GM18870 (cell line): Measurements from ENCODE around the gene RBMS2.
A peak's percentile ranks its signal among the peaks of the same experiment; 100 is the strongest.
"Not testable (repeated sequence)": the region's sequence is repeated elsewhere in the genome, so short reads cannot be mapped to it uniquely, and the experiment has no call there.

ENCODE experiments used
- ATAC-seq: cut with Tn5 transposase; IDR thresholded peaks from one replicate; pipeline ENCODE4 v1.9.1; 2021; ENCODE audit warnings: moderate library complexity; ENCODE audit not compliant: unreplicated experiment

Gene RBMS2

DNA sequence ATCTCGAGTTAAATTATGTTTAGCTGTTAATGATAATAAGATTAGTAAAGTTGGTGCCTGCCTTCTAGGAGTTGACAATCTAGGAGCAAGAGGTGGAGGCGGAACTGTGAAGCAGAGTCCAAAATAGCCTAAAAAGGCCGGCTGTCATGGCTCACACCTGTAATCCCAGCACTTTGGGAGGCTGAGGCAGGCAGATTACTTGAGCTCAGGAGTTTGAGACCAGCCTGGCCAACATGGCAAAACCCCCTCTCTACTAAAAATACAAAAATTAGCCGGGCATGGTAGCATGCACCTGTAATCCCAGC, 7.7 kb upstream of the RBMS2 start:
- not testable (repeated sequence) for ATAC-seq

DNA sequence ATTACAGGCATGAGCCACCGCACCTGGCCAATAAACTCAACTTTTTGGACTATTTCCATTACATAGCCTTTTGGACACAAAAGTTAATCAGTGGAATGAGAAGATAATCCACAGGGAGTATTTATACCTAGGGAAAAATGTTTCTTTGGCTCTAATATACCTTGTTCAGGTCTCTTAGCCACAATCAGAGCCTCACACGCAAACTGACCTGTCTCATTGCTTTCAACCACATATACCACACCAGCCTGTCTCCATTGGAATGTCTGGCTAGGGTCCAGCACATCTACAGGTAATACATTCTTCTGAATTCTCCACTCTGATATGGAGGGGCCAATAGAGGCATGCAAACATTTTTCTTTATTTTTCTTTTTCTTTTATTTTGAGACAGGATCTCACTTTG, 3.8 kb upstream of the RBMS2 start:
- ATAC-seq: no peak

DNA sequence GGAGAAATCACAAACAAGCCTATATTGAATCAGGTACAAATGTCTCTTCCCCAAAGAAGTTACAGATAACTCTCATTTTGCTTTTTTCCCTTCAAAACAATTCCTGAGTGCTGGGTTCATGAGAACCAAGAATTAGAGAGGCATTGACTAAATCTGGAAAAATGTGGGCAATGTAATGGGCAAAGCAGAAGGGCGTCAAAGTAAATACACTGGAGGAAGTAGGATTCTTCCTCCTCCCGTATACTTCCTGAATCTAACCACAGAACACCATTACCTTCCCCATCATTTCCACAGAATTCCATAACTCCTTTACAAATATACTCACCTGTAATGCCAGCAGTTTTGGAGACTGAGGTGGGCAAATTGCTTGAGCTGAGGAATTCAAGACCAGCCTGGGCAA, 3.0 kb upstream of the RBMS2 start:
- no peak for ATAC-seq

DNA sequence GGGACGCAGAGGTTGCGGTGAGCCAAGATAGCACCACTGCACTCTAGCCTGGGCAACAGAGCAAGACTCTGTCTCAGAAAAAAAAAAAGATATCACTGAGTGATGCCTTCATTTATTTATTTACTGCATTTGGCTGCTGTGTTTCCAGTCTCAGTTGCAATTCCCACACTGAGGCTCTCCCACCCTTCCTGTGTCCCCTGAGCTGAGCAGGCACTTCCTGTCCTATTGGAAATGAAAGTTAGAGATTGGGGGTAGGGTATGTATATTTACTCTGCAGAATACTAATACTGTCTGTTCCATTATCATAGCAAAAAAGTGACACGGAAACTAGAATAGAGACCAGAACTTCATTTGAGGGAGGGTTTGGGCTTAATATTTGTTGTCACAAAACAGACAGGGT, 1.6 kb upstream of the RBMS2 start:
- no peak for ATAC-seq

DNA sequence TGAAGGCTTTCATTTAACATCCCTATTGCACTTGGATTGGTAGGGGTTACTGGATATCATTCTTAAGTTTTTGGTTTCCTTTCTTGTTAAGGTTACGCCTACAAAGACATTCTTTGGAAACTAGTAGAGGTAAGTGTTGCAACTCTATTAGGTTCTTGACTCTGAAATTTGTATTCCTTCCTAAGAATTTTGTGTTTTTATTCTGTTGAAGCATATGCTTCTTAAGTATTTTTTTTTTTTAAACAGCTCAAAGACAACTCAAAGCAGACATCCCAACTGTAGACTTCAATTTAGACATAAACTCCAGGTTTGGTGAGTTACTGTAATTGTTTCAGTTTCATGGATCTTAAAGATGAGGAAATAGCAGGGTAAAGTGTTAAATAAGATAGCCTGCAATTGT, 1.1 kb upstream of the RBMS2 start:
- ATAC-seq: no peak

DNA sequence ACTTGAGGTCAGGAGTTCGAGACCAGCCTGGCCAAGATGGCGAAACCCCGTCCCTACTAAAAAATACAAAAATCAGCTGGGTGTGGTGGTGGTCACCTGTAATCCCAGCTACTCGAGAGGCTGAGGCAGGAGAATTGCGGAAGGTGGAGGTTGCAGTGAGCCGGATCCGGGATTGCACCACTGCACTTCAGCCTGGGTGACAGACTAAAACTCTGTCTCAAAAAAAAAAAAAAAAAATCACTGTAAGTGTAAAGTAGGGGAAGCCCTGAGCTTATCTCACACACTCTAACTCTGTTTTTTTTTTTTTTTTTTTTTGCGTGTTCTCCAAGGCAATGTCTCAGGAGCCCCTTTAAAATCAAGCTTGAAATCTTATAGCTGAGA, 421 bp upstream of the RBMS2 start:
- ATAC-seq: no peak

DNA sequence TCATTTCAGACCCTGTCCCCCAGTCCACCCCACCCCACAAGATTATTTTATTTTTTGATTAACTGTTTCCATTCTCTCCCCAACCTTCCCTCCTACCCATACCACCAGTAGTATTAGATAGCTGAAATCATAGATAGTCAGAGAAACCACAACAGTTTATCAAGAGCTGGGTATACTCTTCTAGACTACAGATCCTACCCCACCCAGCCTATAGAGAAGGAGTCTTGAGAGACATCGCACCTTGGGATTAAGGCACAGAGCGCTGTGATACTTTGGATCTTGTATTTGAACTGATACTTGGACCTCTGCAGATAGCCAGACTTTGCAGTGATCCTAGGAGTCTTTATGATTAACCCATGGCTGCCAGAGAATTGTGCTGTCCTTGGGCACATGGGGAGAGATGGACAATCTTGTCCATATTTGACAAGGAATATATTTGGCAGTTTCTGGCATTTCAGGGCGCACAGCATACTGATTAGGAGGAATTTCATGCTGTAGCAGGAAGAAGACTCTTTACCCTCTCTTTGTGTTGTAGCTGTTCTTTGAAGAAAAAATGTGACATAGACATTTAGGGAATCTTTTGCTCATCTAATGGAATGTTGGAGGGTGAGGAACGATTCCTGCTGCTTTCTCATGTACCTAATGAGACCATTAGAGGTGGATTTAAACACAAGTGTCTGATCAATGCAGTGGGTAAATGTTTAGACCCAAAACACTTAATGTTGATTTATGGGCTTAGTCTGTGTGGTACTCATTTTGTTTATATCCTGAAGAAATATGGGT, 982 bp downstream of the RBMS2 start:
- ATAC-seq: no peak

DNA sequence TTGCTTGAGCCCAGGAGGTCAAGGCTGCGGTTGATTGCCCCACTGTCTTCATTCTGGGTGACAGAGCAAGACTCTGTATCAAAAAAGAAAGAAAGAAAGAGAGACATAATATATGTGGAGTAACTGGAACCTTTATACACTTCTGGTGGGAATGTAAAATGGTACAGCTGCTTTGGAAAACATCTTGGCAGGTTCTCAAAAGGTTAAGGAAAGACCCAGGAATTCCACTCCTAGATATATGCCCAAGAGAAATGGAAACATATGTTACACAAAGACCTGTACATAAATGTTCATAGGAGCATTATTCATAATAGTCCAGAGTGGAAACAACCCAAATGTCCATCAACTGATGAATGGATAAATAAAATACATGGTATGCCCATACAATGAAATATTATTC, 7.2 kb downstream of the RBMS2 start:
- ATAC-seq: no peak

DNA sequence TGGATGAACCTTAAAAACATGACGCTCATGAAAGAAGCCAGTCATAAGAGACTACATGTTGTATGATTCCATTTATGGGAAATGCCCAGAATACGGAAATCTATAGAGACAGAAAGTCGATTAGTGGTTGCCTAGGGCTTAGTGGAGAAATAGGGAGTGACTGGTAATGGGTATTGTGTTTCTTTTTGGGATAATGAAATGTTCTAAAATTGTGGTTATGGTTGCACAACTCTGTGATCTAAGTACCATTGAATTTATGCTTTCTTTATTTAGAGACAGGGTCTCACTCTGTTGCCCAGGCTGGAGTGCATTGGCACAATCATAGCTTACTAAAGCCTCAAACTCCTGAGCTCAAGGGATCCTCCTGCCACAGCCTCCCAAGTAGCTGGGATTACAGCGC, 8.0 kb downstream of the RBMS2 start:
- ATAC-seq: no peak

DNA sequence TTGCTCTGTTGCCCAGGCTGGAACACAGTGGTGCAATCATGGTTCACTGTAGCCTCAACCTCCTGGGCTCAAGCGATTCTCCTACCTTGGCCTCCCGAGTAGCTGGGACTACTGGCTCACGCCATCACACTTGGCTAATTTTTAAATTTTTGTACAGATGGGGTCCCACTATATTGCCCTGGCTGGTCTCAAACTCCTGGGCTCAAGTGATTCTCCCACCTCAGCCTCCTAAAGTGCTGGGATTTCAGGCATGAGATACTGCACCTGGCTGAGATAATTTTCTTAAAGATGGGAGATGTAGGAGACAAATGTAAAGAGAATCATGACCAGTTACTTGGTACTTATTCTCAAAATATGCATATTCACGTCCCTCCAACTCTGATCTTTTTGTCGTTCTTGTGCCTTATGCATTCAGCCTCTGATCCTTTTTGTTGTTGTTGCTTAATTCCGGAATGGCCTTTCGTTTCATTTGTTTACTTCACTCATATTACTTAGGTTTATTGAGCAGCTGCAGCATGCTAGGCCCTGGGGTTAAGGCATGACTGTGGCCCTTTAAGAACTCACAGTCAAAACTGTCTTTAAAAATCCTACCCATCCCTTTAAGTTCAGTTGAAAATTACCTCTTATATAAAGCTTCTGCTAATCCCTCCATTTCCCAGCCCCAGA, 8.9 kb downstream of the RBMS2 start:
- ATAC-seq: no peak

DNA sequence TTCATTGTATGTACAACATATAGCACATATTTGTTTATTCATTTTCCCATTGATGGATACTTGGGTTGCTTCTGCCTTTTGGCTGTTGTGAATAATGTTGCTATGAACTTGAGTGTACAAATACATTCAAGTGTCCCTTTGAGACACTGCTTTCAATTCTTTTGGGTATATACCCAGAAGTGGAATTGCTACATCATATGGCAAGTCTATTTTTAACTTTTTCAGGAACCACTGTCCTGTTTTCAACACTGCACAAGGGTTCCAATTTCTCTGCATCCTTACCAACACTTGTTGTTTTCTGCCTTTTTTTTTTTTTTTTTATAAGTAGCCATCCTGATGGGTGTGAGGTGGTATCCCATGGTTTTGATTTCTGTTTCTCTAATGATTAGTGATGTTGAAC, 15.9 kb downstream of the RBMS2 start:
- no peak for ATAC-seq

DNA sequence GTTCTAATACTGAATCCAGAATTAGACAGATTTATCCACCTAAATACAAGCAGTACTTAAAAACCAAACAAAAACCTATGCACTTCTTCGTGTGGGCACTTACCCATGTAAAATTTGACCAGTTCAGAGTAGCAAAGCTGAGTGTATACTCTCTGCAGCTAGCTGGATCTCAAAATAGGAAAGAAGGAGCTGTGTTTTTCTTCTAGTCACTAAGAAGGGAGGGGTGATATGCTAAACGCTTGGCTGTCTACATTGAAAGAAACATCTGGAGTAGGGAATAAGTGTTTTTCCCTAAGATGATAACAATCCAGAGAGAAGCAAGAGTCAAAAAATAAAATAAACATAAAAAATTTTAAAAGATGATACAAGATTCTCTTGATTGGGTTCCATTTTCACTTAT, 20.0 kb downstream of the RBMS2 start:
- ATAC-seq: no peak

DNA sequence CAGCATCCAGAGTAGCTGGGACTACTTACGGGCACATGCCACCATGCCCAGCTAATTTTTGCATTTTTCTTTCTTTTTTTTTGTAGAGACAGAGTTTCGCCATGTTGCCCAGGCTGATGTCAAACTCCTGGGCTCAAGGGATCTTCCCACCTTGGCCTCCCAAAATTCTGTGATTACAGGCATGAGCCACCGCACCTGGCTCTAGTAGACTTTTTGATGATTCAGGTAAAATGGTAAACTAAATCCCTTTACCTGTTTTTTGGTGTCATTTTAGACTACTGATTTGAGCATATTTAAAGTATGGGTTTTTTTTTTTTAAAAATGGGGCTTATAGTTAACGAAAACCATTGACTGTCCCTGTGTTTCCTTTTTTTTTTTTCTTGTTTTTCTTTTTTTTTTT, 20.5 kb downstream of the RBMS2 start:
- ATAC-seq: no peak

DNA sequence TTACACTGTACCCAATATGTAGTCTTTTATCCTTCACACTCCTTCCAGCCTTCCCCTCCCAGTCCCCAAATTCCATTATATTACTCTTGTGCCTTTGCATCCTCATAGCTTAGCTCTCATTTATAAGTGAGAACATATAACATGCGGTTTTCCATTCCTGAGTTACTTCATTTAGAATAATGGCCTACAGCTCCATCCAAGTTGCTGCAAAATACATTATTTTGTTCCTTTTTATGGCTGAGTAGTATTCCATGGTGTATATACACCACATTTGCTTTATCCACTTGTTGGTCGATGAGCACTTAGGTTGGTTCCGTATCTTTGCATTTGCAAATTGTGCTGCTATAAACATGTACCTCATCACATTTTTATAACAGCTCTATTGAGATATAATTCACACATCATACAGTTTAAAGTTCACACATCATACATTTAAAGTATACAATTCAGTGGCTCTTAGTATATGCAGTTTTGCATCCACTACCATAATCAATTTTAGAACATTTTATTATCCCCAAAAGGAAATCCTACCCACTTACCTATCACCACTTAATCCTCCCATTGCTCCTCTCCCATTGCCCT, 23.5 kb downstream of the RBMS2 start:
- ATAC-seq: no peak

DNA sequence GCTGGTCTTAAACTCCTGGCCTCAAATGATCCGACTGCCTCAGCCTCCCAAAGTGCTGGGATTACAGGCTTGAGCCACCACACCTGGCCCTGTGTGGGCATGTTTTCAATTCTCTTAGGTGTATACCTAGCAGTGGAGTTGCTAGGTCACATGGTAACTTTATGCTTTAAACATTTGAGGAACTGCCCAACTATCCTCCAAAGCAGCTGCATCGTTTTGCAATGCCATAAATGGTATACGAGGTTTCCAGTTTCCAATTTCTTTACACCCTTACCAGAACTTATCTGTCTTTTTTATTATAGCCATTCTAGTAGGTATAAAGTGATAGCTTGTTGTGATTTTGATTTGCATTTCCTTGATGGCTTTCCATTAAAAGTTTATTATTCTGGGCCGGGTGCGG, 25.1 kb downstream of the RBMS2 start:
- ATAC-seq: no peak

DNA sequence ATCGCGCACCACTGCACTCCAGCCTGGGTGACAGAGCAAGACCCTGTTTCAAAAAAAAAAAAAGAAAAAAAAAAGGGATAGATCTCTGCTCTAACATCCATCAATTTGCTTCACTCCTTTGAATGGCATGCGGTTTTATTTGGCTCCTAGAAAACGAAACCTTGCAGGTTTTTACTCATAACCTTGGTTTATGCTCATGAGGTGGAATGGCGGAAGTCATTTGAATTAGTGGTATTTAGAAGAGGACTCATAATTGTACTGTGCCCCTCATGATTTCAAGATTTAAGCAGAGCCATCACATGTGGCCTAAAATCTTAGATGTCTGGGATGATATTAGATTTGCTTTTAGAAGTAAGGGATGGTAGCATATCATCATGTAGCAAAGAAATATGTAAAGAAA, 29.4 kb downstream of the RBMS2 start:
- ATAC-seq: no peak

DNA sequence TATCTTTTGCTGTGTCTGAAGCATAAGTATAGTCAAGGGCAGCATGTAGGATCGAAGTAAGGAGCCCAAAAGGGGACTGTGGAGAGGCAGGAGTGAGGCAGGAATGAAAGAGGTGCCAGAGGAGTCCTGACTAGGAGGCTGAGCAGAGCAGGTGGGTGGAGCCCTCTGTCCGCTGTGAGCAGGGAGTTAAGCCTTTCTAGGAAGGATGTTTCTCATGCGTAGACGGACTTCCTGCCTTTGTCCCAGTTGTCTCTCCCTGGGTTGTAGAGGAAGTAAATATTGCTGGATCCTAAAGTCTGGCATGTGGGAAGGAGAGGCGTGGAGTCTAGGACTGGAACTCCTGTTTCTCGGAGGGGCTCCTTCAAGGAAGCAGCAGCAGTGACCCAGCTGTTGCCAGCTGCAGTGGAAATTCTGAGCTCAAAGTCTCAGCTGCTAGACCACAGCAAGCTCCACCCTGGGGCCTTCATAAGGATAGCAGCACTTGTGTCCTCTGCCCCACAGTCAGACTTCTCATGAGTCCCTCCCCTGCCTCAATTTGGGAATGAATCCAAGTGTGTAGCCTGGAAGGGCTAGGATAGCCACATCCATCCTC, 44.0 kb downstream of the RBMS2 start:
- peak; percentile 48 for ATAC-seq

DNA sequence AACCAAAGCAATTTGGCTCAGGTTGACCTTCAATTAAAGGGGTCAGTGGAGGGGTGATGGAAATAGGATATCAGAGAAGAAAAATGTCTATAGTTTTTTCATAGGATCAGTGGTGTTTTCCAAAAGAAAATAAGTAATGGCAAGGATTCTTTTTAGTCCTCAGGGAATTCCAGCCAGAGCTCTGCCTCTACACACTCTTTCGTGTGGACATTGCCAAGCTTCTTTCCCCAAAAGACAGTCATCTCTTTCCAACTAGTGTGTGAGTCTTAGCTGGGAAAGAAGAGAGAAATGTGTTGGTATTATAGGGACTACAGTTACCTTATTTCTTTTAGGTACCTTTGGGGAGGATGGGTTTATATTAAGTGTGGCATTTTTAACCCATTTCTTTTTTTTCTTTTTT, 46.5 kb downstream of the RBMS2 start:
- ATAC-seq: no peak

DNA sequence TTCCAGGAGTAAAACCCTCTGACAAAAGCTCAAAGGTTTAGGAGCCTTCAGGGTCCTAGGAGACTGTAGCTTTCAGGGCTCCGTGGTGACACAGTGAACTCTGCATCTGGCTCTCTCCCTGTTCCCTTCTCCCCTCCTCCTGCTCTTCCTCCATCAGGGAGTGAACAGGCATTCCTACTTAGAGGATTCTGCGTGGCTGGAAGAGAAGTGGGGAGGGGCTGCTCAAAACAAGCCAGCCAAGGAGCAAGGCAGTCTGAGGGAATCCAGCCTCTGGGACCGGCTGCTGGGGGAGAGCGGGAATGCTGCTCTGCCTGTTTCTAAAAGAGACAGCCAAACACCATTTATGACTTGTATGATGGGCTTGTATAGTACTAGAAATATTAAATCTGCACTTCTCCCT, 49.5 kb downstream of the RBMS2 start:
- no peak for ATAC-seq

DNA sequence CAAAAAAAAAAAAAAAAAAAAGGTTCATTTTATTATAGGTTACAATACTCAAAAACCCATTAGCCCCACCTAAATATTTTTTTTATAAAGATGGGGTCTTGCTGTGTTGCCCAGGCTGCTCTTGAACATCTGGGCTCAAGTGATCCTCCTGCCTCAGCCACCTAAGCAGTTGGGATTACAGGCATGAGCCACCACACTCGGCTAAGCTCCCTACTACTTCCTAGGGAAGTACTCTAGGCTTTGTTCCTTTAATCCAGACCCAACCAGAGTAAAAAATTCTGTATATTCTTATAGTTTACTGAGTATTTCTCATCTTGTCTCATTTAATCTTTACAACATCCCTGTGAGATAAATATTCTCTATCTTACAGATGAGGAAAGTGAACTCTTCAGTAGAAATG, 50.7 kb downstream of the RBMS2 start:
- ATAC-seq: no peak

DNA sequence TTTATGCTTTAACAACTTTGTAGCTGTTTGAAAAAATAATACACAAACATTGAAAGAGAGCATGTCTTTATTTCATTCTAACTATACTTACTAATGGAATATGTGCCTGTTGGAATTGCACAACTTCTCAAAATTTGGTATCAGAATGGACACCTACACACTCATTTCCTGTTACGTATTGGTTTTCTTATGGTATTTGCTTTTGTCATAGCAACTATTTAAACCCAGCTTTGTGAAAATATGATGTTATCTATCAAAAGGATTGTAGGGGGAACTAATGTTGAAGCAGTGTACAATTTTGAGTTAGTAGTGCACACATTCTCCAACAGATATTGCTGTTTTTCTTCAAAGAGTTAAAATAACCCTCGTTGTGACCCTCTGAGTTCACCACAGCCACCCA, 52.6 kb downstream of the RBMS2 start:
- ATAC-seq: no peak

DNA sequence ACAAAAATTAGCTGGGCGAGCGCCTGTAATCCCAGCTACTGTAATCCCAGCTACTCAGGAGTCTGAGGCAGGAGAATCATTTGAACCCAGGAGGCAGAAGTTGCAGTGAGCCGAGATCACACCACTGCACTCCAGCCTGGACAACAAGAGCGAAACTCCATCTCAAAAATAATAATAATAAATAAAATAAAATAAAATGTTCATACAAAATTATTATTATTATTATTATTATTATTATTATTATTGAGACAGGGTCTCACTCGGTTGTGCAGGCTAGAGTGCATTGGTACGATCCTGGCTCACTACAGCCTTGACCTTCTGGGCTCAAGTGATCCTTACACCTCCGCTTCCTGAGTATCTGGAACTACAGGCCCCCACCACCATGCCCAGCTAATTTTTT, 55.6 kb downstream of the RBMS2 start:
- not testable (repeated sequence) for ATAC-seq
